ENCODE results near the gene KCNMA1.

The KCNMA1 gene

GRCh38 chr10:77286531-77287508, 350.8 kb downstream of the KCNMA1 start:
- DNase-seq, result no peak

GRCh38 chr10:77285529-77286182, 352.0 kb downstream of the KCNMA1 start:
- no peak for DNase-seq

DNA sequence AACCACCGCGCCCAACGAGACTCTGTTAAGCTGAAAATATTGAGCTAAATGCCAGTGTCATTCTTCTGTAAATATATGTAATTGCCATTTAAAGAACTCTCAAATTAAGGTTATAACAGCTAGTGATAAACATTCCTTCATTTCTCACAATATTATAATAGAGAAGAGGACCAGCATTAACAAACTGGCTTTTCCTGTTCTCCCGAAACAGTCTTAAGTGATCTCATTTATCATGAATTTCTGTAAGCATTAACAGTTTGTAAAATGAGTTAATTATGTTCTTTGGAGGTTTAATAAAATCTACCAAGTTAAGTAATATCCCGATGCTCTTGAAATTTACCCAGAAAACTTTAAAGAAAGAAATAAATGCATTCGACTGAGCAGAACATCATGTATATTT, 352.8 kb downstream of the KCNMA1 start:
- no peak for DNase-seq

DNA sequence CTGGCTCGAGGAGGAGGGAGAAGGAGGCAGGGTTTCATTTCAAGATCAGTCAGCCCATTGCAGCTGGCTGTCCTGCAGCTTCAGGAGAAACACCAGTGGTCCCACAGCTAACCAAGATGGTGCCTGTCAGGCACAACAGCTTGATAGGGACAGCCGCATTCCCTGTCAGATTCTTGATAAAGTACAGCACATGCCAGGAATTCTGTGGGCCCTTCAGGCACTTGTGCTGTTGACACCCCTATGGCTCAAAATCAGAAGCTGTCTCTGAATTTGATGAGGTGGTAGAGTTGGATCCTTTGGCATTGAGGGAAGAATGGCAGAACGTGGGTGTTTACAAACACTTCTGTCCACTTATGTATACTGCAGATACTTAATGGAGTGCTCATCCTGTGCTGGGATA, 354.3 kb downstream of the KCNMA1 start:
- no peak for DNase-seq

DNA sequence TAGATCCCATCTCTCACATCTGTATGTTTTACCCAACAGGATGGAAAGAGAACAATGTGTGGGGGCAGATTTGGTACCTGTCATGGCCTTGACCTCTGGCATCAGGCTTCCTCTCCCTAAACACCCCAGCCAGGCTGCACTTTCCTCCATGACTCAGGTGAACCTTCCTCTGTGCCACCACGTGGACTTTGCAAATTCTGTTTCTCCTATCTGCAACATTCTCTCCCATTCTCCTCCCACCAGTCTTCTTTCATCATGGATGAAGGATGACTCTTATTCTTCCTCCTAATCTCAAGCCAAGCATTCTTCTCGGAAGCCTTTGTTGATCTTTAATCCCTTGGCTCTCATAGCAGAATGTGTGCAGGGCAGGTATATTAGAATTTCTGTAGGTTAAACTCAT, 355.4 kb downstream of the KCNMA1 start:
- no peak for DNase-seq

- no peak for DNase-seq
These were observed 355.9 kb downstream of the KCNMA1 start for GRCh38 chr10:77281719-77282118.

- DNase-seq, result no peak
These were observed 358.4 kb downstream of the KCNMA1 start for GRCh38 chr10:77279207-77279606.

DNA sequence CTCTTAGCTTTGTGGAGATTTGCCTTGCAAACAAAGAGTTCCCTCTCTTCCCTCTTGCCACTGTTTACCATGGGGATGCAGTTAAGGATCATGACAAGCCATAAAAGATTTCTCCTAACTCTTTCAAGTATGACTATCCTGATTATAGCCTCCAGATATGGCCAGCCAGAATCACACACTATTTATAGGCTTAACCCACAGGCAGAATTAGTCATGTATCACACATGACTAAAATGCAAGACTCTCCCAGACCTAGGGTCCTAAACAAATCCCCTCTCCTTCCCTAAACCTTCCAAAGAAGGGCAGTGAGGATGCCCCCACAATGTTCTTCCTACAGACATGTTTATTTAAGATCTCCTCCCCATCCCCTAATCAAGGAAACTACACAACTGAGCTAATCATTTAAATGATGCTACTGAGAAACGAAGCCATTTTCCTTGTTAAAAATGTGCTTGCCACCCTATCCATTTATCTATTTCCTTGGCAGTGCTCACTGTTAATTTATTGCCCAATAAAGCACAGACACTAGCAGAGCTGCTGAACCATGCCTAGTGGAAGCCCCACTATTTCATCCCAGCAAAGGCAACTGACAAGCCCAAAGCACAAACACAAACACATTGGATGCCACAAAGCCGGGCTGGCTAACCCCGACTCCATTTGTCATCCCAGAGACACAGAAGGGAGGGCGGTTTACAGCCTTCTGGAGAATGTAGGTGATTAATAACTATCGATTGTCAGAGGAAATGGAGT, 363.4 kb downstream of the KCNMA1 start:
- no peak for DNase-seq

DNA sequence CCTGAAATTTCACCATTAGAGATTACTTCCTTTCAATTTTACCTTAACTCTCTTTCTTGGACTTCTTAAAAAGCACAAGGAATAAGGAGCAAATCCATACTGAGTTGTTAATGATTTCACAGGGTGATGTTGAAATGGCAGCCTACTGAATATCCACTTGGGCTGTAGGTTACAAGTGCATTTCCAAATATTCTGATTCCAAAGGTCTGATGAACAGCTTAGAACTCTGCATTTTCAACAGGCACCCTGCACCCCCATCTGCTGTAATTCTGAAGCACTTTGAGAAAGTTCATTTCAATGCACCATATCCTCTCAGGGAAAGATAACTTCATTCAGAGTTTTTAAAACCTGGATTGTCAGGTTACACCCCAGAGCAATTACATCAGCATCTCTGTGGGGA, 368.4 kb downstream of the KCNMA1 start:
- DNase-seq, result no peak

- no peak for DNase-seq
These were observed 368.9 kb downstream of the KCNMA1 start for GRCh38 chr10:77268721-77269120.

- no peak for DNase-seq
These were observed 369.6 kb downstream of the KCNMA1 start for GRCh38 chr10:77267703-77268675.

DNA sequence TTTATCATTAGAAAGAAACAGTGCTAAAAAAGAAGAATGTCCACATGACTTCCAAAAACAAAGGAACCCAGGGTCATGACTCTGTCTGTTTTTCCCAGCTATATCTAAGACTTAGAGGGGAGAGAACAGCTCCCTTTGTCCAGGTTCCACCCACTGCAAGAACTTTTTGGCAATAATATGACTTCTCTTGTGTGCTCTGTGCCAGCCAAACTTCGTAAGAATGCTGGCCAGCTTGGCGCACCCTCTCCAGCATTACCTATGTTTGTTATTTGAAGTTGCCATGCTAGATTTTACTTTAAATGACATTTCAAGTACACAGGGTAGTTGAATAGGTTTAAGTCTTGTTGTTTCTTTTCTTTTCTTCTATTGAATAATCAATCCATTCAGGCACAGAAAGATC, 371.4 kb downstream of the KCNMA1 start:
- no peak for DNase-seq

DNA sequence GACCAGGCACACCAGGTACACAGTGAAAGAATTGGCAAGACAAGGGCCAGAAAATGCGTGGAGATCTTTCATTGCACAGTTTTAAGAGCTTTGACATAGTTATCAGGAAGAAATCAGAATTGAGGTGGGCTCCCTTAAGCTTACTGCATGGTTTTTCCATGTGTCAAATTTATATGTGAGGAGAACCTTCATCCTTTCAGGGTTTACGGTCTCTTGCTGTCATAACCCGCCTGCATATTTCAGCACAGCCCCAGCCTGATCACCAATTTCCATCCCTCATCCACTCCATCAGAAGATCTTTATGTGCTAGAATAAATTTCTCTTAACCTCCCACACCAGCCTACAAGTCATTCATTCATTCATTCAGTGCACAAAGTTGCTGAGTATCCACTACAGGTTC, 373.1 kb downstream of the KCNMA1 start:
- DNase-seq, result no peak

DNA sequence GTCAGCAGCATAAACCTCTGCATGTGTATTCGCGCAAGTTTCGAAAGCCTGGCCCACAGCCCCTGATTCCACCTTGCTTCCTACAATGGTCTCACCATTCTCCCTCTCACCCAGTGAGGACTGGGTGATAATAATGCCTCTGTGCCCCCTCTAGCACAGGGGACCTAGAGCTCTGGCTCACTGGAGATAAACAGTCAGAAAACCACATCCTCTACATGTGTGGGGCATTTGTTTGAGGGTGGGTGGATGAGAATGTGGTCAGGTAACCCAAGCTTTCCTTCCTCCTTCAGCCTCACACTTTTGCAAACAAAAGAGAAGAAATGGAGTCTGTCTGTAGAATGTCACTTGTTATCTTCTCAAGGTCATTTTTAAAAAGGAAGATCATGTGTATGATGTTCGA, 373.5 kb downstream of the KCNMA1 start:
- no peak for DNase-seq

DNA sequence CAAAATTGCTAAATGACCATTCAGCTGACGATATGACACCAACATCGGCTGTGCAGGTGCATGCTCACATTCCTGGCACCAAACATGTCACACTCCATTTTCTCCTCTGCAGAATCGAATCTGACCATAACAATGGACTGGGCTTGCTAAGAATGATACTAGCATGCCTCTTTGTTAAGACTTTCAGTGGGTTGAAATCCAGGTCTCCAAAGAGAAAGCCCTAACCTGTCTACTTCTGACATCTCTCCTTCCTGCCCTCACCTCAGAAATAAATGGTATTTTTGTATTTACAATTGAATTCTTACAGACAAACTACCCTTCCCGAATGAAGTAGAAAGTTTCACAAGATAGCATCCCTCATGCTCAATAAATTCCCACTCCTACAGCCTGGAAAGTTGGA, 373.9 kb downstream of the KCNMA1 start:
- DNase-seq, result no peak

DNA sequence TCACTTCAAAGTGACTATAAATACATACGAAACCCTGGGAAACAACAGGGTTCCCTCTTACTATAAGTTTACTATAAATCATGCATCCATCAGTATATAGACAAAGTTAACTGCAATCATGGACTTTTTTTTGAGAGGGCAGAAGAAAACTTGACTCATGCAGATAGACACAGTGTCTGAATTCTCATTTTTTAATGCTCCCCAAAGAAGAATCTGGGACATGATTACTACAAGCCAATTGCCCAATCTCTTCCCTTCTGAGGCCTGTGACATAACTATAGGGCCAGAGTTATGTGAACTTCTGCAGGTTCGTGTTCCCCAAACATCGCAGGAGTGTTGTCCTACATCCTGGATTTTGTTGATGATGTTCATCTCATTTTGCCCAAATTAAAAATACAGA, 376.5 kb downstream of the KCNMA1 start:
- no peak for DNase-seq

GRCh38 chr10:77259171-77259874, 378.3 kb downstream of the KCNMA1 start:
- DNase-seq, result no peak

DNA sequence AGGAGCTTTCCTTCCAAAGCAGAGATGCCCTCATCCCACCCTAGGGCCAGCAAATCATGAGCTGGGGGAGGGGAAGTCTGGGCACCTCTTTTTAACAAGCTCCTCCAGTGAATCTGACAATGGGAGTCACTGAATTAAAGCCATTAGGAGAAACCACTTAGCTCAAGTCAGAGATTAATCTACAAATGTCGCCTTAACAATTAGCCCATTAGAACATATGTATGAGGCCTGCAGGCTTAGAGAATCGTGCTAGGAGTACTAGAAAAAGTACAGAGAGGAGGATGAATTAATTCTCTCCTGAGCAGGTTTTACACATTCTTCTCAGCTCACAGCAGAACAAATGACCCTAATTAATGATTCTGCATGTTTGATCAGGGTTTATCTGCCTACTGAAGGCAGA, 381.3 kb downstream of the KCNMA1 start:
- no peak for DNase-seq

DNA sequence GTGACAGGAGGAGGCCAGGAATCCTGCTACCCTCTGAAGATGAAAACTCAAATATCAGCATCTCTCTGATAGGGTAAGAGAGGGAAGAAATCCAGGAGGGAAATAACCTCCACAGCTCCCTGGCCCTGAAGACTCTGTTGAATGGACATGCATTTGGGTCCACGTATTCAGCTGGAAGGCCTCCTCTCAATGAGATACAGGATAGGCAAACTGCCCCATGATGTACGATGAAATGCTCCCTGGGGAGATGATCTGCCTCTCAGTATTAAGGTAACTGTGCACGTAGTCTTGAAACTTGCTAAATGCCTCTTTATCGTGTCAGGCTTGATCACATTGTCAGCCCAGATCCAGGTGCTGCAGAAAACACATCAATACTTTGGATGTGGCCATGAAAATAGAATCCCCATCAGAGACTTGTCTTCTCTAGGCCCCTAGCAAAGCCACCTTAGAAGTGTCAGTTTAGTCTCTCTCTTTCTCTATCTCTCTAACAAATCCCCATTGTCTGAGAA, 384.0 kb downstream of the KCNMA1 start:
- no peak for DNase-seq

GRCh38 chr10:77253147-77253545, 384.5 kb downstream of the KCNMA1 start:
- no peak for DNase-seq

GRCh38 chr10:77252380-77253146, 385.0 kb downstream of the KCNMA1 start:
- no peak for DNase-seq

All from CD4-positive, alpha-beta T cell treated with Interleukin-4 for 4 hours (primary cell).